Endothelial cell of umbilical vein (primary cell): ENCODE results near the gene SLC45A1. TPM values are rescaled to one million over a fixed set of nuclear protein-coding genes. Genes with fewer than 3 reads are reported as not detected.

ENCODE experiments used
- BruUV-seq: library from RNA; stranded (reverse); fragments of 400-500 nt; replicated peaks from 2 replicates; lab custom pipeline; 2021; lab: Mats Ljungman, UMichigan
- CTCF ChIA-PET: fragments of 300-600, 350-600 bp; sonication (Branson Sonifier 250); formaldehyde crosslinking; loops from one replicate; lab custom pipeline; 2021; ENCODE audit warnings: antibody characterized with exemption, inconsistent platforms; lab: Charles Lee
- POLR2A ChIA-PET: fragments of 300-600, 350-600 bp; sonication (Branson Sonifier 250); formaldehyde crosslinking; loops from one replicate; lab custom pipeline; 2021; ENCODE audit warnings: antibody characterized with exemption, inconsistent platforms; lab: Charles Lee
- DNase-seq: peaks from one replicate; pipeline ENCODE4 v3.0.0-alpha.2; 2011; ENCODE audit warnings: low read depth, low spot score
- FAIRE-seq: peaks from 2 replicates; lab custom pipeline; 2011; peaks lifted over from hg19 to GRCh38; lab: Jason Lieb, UNC
- H2AFZ ChIP-seq: 2 replicates; pipeline ENCODE4 v1.6.0; 2012; ENCODE audit warnings: low read depth, low read length, control low read depth, inconsistent platforms
- H3K27ac ChIP-seq: 2 replicates; pipeline ENCODE4 v1.5.1; 2011; ENCODE audit warnings: low read depth, mild to moderate bottlenecking, control low read depth, low read length, moderate library complexity; ENCODE audit not compliant: insufficient read depth
- H3K27me3 ChIP-seq, 2 experiments: 2 replicates each; pipeline versions ENCODE4 v1.6.0 to v1.6.1; 2011; ENCODE audit warnings: low read length in 2 of 2, mixed read lengths in 1 of 2; ENCODE audit not compliant: control insufficient read depth in 2 of 2, insufficient read depth in 2 of 2
- H3K36me3 ChIP-seq, 2 experiments: 2 replicates in 1 of 2; 3 replicates in 1 of 2; pipeline ENCODE4 v1.5.1; 2011; ENCODE audit warnings: low read length in 2 of 2, mild to moderate bottlenecking in 1 of 2, moderate library complexity in 1 of 2; ENCODE audit not compliant: control insufficient read depth in 2 of 2, insufficient read depth in 2 of 2; ENCODE audit errors: extremely low read depth in 1 of 2
- H3K4me1 ChIP-seq: 3 replicates; pipeline ENCODE4 v1.5.1; 2011; ENCODE audit warnings: mild to moderate bottlenecking, low read length; ENCODE audit not compliant: control insufficient read depth, insufficient read depth; ENCODE audit errors: extremely low read depth
- H3K4me2 ChIP-seq: 2 replicates; pipeline ENCODE4 v1.6.1; 2011; ENCODE audit warnings: low read length, control low read depth, mixed read lengths; ENCODE audit not compliant: insufficient read depth
- H3K4me3 ChIP-seq, 3 experiments: fragments of 200-600 bp in 1 of 3; sonication (generic), shearing (Covaris generic) in 1 of 3; replicated peaks in 1 of 3; 2 replicates each; pipeline ENCODE4 v1.5.1; 2011 to 2016; ENCODE audit warnings: control low read depth in 3 of 3, low read length in 3 of 3, mild to moderate bottlenecking in 2 of 3, inconsistent platforms in 1 of 3, low read depth in 1 of 3, moderate library complexity in 1 of 3; ENCODE audit not compliant: insufficient read depth in 1 of 3
- H3K79me2 ChIP-seq: 2 replicates; pipeline ENCODE4 v1.6.0; 2012; ENCODE audit warnings: low read length, inconsistent platforms; ENCODE audit not compliant: control insufficient read depth, insufficient read depth
- H3K9ac ChIP-seq: replicated peaks from 2 replicates; pipeline ENCODE3; 2011; ENCODE audit warnings: low read length, control low read depth; ENCODE audit not compliant: insufficient read depth; ENCODE audit errors: extremely low read depth
- H3K9me1 ChIP-seq: replicated peaks from 3 replicates; pipeline ENCODE4 v1.6.0; 2011; ENCODE audit warnings: mild to moderate bottlenecking, low read length; ENCODE audit not compliant: control insufficient read depth, insufficient read depth; ENCODE audit errors: extremely low read depth
- H3K9me3 ChIP-seq: replicated peaks from 2 replicates; pipeline ENCODE4 v1.5.1; 2012; ENCODE audit warnings: low read length, inconsistent platforms; ENCODE audit not compliant: control insufficient read depth, insufficient read depth
- H4K20me1 ChIP-seq: replicated peaks from 2 replicates; pipeline ENCODE3; 2011; ENCODE audit warnings: mild to moderate bottlenecking, low read length; ENCODE audit not compliant: control insufficient read depth, insufficient read depth; ENCODE audit errors: extremely low read depth
- MYC ChIP-seq: IDR thresholded peaks from one replicate; pipeline ENCODE4 v1.6.1; 2011; ENCODE audit warnings: mild to moderate bottlenecking, low read depth, low read length
- dilution Hi-C: fragments of 300-500 bp; cut with MboI; formaldehyde crosslinking; loops from one replicate; pipeline ENCODE4 v1.15.0; 2019; ENCODE audit warnings: low sequenced_read_pairs; ENCODE audit not compliant: extremely low pct_ligation_motif_present
- intact Hi-C: fragments of 100-400 bp; cut with micrococcal nuclease; formaldehyde crosslinking; loops from one replicate; pipeline ENCODE4 v1.10.0; 2022
- polyA plus RNA-seq, 4 experiments: library from polyadenylated mRNA; depleted of rRNA in 3 of 4; stranded (reverse) in 3 of 4; unstranded in 1 of 4; fragments of >200 nt; gene quantifications; 2 replicates each; pipeline versions ENCODE4 v1.2.1 to v1.2.3, GENCODE V29; 2011 to 2012; ENCODE audit warnings: missing spikeins in 1 of 4
- total RNA-seq: library from RNA; stranded (reverse); gene quantifications from 2 replicates; pipeline ENCODE4 v1.2.3, GENCODE V29; 2021
- TF ChIP-seq, protein P1 (sequence below), 2 donors: IDR thresholded peaks; 1 replicate in 1 of 2; 2 replicates in 1 of 2; pipeline ENCODE4 v1.5.1; 2011; ENCODE audit warnings: low read length in 2 of 2, mild to moderate bottlenecking in 2 of 2, moderate library complexity in 2 of 2, control low read depth in 1 of 2, inconsistent platforms in 1 of 2, low read depth in 1 of 2; ENCODE audit not compliant: insufficient read depth in 1 of 2; ENCODE audit errors: extremely low read depth in 1 of 2

SLC45A1 gene
- total and polyA plus RNA-seq, 2 donors (not counting 3 experiments of a cell fraction or from before 2014, with no cell fraction given): 1.3 to 1.4 TPM

DNA sequence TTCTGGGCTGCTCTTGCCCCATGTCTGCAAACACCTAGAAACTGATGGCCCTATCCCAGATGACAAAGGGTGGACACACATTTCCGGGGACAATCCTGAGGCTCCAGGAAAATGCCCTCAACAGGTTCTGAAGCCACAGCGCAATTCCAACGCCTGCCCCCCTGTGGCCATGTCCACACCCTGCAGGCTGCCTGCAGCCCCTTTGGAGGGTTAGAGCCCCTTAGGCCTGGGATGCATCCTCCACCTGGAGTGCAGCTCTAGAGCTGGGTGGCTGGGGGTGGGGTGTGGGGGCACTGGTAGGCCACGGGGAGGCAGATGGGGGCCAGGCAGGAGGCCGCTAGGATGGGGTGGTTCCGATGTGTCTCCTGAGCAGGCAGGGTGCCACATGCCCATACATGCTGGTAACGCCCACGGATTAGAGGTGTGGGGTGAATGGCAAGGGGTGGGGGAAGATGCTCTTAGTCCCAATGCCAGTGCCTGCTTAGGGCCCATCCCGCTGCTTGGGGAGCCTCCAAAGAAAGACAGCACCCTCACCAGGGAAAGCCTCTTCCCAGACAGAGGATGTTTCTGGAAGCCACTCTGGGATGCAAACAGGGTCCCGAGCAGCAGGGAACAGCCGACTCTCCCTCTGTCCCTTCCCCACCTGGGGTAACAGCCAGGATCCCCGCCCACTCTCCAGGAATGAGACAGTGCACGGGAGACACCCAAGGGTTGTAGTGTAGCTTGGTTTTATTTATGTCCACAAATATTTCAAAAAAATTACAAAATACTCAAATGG lies 34.0 kb downstream of the SLC45A1 start:
- H3K9ac ChIP-seq: no peak overlapping the region
- CTCF ChIA-PET: interaction anchor here (0.6 to 4.9 kb wide), 13 partner anchors 8 to 376 kb away, joined by 3 to 131 read pairs (median 4); no protein-coding TSS in a partner anchor

More for the DNA sequence above, 34.0 kb downstream of the SLC45A1 start:
- Histone ChIP-seq H3K36me3 (peaks cover 0 to 18% of the 10 kb centered on the region in 2 experiments), H3K9me3 (no peaks in the 10 kb centered on the region), H3K79me2 (no peaks in the 10 kb centered on the region), H3K9me1 (no peaks in the 10 kb centered on the region), H2AFZ (no peak overlapping the region), H3K4me2 (no peak overlapping the region), H3K4me1 (peaks cover 16% of the 10 kb centered on the region), H3K27me3 (no peaks in the 10 kb centered on the region), H4K20me1 (no peaks in the 10 kb centered on the region), H3K4me3 (no peak overlapping the region), H3K27ac (no peak overlapping the region)
- BruUV-seq: no TSS peak
- no peak for FAIRE-seq
- TF ChIP-seq, protein P1, sequence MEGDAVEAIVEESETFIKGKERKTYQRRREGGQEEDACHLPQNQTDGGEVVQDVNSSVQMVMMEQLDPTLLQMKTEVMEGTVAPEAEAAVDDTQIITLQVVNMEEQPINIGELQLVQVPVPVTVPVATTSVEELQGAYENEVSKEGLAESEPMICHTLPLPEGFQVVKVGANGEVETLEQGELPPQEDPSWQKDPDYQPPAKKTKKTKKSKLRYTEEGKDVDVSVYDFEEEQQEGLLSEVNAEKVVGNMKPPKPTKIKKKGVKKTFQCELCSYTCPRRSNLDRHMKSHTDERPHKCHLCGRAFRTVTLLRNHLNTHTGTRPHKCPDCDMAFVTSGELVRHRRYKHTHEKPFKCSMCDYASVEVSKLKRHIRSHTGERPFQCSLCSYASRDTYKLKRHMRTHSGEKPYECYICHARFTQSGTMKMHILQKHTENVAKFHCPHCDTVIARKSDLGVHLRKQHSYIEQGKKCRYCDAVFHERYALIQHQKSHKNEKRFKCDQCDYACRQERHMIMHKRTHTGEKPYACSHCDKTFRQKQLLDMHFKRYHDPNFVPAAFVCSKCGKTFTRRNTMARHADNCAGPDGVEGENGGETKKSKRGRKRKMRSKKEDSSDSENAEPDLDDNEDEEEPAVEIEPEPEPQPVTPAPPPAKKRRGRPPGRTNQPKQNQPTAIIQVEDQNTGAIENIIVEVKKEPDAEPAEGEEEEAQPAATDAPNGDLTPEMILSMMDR (IDR thresholded peaks at IDR 0.05; ENCODE audit: extremely low read depth in 1 of 2, insufficient read depth in 1 of 2, low read depth in 1 of 2, low read length in 2 of 2): peak; percentile 58 to 79
- no peak for TF ChIP-seq MYC
- dilution Hi-C loops (no loop called here), intact Hi-C loops (no loop called here)
- no peak for DNase-seq
- POLR2A ChIA-PET: interaction anchor here (0.6 to 0.8 kb wide), 2 partner anchors 38 to 58 kb away, joined by 3 to 7 read pairs; no protein-coding TSS in a partner anchor
